ENCODE data around the gene SPATA31E1. TPM values are rescaled to one million over a fixed set of nuclear protein-coding genes. Genes with fewer than 3 reads are reported as not detected.

Gene SPATA31E1
- total and polyA plus RNA-seq, 10 of the 15 experiments (the other 5 are each of a cell fraction or from before 2014, with no cell fraction given): not detected

GRCh38 chr9:87844506-87844905 is 38.2 kb upstream of the SPATA31E1 start:
- FAIRE-seq: no peak
- TF ChIP-seq POU2F2 (IDR thresholded peaks at IDR 0.05; ENCODE audit: borderline replicate concordance, low read depth, low read length) (no peak), ZBTB40 (IDR thresholded peaks at IDR 0.05; ENCODE audit: borderline replicate concordance) (no peak), ZBED1 (IDR thresholded peaks at IDR 0.05; ENCODE audit: borderline replicate concordance) (no peak), EGR1 (IDR thresholded peaks at IDR 0.05; ENCODE audit: borderline replicate concordance in 1 of 2, low read depth in 2 of 2, low read length in 2 of 2) (no peak), USF2 (IDR thresholded peaks at IDR 0.05; ENCODE audit: borderline replicate concordance, low read depth, low read length) (no peak), SMAD5 (IDR thresholded peaks at IDR 0.05; ENCODE audit: low read depth) (no peak), KLF5 (IDR thresholded peaks at IDR 0.05; ENCODE audit: partially characterized antibody) (no peak), ZBTB11 (CRISPR knock-in tag; IDR thresholded peaks at IDR 0.05) (no peak), YY1 (IDR thresholded peaks at IDR 0.05; ENCODE audit: low read depth, low read length) (no peak), PRDM15 (CRISPR knock-in tag; IDR thresholded peaks at IDR 0.05) (no peak), RB1 (IDR thresholded peaks at IDR 0.05; ENCODE audit: borderline replicate concordance) (no peak)

More at GRCh38 chr9:87844506-87844905, 38.2 kb upstream of the SPATA31E1 start:
- Histone ChIP-seq H3K27ac (ENCODE audit: control insufficient read depth, insufficient read depth) (no peak overlapping the region), H3K4me3 (no peak overlapping the region), H3K4me1 (ENCODE audit: control insufficient read depth, insufficient read depth, low read length) (no peaks in the 10 kb centered on the region), H3K79me2 (ENCODE audit: control insufficient read depth, insufficient read depth, low read length) (no peaks in the 10 kb centered on the region), H3K4me2 (ENCODE audit: control insufficient read depth, insufficient read depth) (no peak overlapping the region), H4K20me1 (ENCODE audit: control insufficient read depth, insufficient read depth) (no peaks in the 10 kb centered on the region), H3K36me3 (ENCODE audit: control insufficient read depth in 2 of 2, insufficient read depth in 2 of 2, low read length in 1 of 2) (no peaks in the 10 kb centered on the region), H3K27me3 (replicated peaks in 1 of 2; ENCODE audit: control insufficient read depth in 2 of 2, insufficient read depth in 2 of 2, low read length in 1 of 2) (no peaks in the 10 kb centered on the region), H3K9ac (ENCODE audit: control insufficient read depth, insufficient read depth, low read length) (no peak overlapping the region), H2AFZ (ENCODE audit: control insufficient read depth, low read depth, low read length) (no peak overlapping the region), H3K9me3 (replicated peaks; ENCODE audit: control insufficient read depth, insufficient read depth, low read length) (no peaks in the 10 kb centered on the region)
- ChIA-PET POLR2A (no interaction called here), SMC1A (ENCODE audit: uncharacterized antibody, unreplicated experiment) (no interaction called here), CTCF (no interaction called here), RAD21 (ENCODE audit: unreplicated experiment) (no interaction called here)
- BruUV-seq (replicated peaks): no TSS peak
- DNase-seq (ENCODE audit: low read depth, low spot score) (no peak), ATAC-seq (no peak)
- intact Hi-C loops (cut with micrococcal nuclease; ENCODE audit: unreplicated experiment): no loop called here
- in situ Hi-C loops (cut with MboI): no loop called here
- 0% methylated on average over 2 of the region's 2 CpGs for WGBS (ENCODE audit: insufficient coverage, insufficient replicate concordance, low lambda C conversion rate, missing lambda C conversion rate)

Measured in GM12878 (cell line).